Measurements from ENCODE around the gene POMP. TPM values are rescaled to one million over a fixed set of nuclear protein-coding genes. Genes with fewer than 3 reads are reported as not detected.

Gene POMP
- total RNA-seq, 1 experiment from 2014 or later, result 127 TPM

DNA sequence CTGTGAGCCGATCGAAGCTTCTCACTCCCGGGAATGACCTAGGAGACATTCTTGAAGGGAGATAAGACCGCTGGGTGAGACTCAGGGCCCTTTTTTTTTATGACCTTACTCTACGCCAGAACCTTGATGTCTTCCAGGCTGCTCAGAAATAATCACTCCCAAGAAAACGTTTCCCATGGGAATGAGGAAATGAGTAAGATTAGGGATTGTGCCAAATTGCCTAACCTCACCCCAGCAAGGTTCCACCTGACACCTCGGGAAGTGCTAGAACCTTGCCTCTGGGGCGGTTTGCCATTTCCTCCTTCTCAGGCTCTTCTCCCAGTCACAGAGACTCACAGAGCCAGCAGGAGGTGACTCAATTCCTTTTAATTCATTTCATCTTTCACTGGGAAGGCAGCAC lies 57.6 kb downstream of the POMP start:
- DNase-seq, result peak; percentile 60
- H3K27me3 ChIP-seq, result no peaks in the 10 kb centered on the region
- H3K4me3 ChIP-seq, result no peak overlapping the region
- no peaks in the 10 kb centered on the region for H3K9me3 ChIP-seq
- H3K36me3 ChIP-seq, result no peaks in the 10 kb centered on the region

DNA sequence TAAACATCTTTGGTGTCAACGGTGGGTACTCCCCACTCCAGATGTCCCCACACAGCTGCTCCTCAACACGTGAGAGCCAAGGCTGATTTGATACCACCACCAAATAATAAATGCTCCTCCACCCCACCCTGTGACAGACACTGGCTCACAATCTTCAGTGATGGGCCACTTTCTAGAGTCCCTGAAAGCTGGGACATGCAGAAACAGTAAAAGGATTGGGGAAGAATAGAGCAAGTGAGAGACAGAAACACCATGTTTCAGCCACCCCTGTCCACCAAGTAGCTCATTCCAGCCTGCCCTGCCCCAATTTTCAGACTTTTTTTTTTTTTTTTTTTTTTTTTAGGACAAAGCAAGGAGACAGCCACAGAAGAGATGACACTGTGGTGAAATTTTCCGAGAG lies 58.2 kb downstream of the POMP start:
- Histone ChIP-seq H3K4me3 (no peak overlapping the region), H3K36me3 (no peaks in the 10 kb centered on the region), H3K9me3 (no peaks in the 10 kb centered on the region), H3K27me3 (no peaks in the 10 kb centered on the region)
- DNase-seq, result no peak

DNA sequence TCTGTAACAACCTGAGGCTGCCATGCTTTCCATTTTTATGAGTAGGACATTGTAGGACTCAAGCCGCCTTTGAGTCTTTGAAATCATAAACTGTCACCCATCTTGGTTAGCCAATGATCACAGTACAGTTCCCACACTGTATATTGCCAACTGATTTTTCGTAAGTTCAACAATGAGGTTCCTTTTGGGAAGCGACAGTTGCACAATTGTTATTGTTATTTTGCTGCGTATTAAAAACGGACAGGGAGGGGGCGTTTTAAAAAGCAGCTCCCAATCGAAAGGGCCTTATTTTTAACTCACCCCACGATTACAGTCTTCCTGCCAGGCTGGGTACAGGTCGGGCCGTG lies 59.2 kb downstream of the POMP start:
- Histone ChIP-seq H3K36me3 (no peaks in the 10 kb centered on the region), H3K27me3 (no peaks in the 10 kb centered on the region), H3K4me3 (peak overlapping the region; percentile 56), H3K9me3 (no peaks in the 10 kb centered on the region)
- DNase-seq, result no peak

DNA sequence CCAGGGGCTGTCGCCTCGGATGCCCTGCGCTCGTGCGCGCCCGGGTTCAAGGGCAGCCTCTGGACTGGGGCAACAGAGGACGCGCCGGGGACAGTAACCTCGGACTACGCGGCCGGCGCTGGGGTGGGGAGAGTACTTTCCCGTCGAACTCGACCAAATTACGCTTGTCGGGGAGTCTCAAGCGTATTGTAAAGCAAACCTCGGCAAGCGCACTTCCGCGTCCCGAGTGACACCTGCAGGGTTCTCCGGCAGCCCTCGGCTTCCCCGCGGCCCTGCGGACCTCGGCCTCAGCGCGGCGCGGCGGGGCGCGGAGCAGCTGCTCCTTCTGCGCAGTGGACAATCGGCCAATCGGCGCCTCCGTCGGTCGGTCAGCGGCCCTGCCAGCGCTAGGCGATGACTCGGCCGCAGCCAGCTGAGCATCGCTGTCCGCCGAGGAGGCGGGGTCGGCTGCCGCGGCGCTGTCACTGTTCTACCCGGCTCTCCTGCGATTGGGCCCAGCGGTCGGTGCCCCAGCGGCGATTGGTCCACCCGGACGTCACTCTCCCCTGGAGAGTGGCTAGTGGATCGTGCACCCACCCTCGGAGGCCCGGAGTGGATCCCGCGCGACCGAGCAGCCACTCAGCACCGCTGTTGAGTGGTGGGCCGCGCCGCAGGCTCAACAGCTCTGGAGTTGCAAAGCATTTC lies 59.8 kb downstream of the POMP start, which contains the start of gene SLC46A3:
Gene SLC46A3 (minus strand): TSS at position 428 of the 684 bp plus-strand sequence. CDS start 972 bp downstream, outside the sequence.
- H3K9me3 ChIP-seq, result no peaks in the 10 kb centered on the region
- no peaks in the 10 kb centered on the region for H3K27me3 ChIP-seq
- peak within 1 kb of the TSS; percentile 56 for H3K4me3 ChIP-seq
- H3K36me3 ChIP-seq, result no peaks in the 10 kb centered on the region
- DNase-seq, result peak; percentile 99

DNA sequence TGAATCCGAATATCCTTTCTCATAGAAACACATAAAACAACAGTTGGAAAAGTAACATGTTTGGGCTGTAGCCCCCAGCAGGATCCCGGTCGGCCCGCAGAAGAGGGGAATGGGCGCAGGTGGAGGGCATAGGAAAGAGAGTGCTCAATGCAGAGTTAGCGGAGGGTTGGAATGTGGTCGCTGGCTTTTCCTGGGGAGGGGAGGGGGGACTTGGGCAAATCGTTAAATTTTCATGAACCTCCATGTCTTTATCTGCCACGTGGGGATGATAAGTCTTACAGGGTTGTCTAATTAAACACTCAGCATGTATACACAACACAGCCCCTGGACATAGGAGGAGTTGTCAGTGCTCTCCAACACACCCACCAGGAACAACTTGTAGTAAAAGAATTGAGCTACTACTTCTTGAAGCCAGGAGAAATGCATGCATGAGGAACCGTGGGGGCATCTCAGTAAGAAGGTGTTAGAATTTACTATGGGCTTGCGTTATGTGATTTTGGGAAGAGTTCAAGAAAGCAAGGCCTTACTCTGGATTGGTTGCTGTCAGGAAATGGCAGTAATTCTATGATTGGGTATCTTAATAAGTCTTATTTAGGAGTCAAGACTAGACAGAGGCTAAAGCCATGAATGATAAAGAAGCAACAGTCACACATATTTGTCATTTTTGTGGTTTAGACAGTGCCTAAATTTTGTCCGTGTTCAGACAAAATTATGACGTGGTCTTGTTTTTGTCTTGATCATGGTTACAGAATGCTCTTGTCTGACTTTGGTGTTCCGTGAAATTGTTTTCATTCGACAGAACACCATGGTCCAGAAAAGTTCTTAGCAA lies 60.5 kb downstream of the POMP start:
- Histone ChIP-seq H3K36me3 (no peaks in the 10 kb centered on the region), H3K27me3 (no peaks in the 10 kb centered on the region), H3K4me3 (peak overlapping the region; percentile 56), H3K9me3 (no peaks in the 10 kb centered on the region)
- DNase-seq, result no peak

DNA sequence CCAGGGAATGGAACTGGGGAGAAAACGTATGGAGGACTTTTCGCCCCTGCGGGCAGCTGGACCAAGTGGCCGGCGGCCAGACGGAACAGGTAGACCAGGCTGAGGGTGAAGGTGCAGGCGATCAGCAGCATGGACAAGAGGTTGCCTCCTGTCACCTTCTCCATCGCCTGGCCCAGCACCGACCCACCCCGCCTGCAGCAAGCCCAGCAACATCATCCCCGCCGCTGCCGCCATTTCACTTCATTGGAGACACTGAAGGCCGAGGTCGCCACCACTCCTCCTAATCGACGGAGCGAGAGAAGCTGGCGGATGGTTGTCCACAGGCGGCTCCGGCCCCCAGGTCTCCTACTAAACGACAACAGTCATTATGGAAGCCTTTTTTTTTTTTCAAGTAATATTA lies 64.9 kb downstream of the POMP start:
- Histone ChIP-seq H3K9me3 (no peaks in the 10 kb centered on the region), H3K27me3 (no peaks in the 10 kb centered on the region), H3K36me3 (no peaks in the 10 kb centered on the region), H3K4me3 (no peak overlapping the region)
- DNase-seq, result no peak

DNA sequence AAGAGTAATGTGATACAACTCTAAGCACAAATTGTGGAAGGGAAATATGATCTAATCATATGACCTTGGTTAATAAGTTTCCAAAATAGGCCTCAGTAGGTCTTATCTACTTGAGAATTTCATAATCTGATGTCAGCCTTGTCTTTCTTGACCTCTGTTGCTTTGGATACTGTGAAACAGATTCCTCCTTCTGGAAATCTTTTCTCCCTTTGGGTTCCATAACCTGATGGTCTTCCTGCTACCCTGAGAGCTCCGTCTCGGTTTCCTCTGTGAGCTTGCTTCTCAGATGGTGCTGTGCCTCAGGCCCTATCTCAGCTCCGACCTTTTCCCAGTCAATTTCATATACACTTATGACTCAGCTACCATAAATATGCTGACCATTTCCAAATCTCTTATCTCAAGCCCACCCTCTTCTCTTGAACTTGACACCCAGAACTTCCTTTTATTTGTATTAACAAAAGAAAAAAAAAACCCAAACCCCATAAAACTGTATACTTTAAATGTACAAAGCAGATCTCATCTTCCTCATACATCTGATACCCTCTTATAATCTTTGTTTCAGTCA lies 66.2 kb downstream of the POMP start:
- H3K4me3 ChIP-seq, result no peak overlapping the region
- no peaks in the 10 kb centered on the region for H3K27me3 ChIP-seq
- H3K9me3 ChIP-seq, result no peaks in the 10 kb centered on the region
- DNase-seq, result no peak
- no peaks in the 10 kb centered on the region for H3K36me3 ChIP-seq

Other genes with a start within 250 kb of the POMP start
- 0.15 and 0.66 TPM in 2 replicates for gene FLT1, start 164.0 kb upstream of the POMP start, total RNA-seq (2014; rRNA removed; shearing (Covaris generic); ENCODE audit: low replicate concordance)
- gene SLC46A3, start 59.8 kb downstream of the POMP start, total RNA-seq (2014; rRNA removed; shearing (Covaris generic); ENCODE audit: low replicate concordance), result 0.86 and 6.9 TPM in 2 replicates
- gene MTUS2, start 161.2 kb downstream of the POMP start, total RNA-seq (2014; rRNA removed; shearing (Covaris generic); ENCODE audit: low replicate concordance), result not detected in 2 replicates

Measured in MG63 (cell line).